Spleen (tissue), 11 donors: ENCODE measurements around the gene ITGA7. TPM values are rescaled to one million over a fixed set of nuclear protein-coding genes. Genes with fewer than 3 reads are reported as not detected.

Source experiments
- DNase-seq: peaks from one replicate; pipeline ENCODE4 v3.0.0-alpha.2; 2020
- H3K27ac ChIP-seq, 8 donors: fragments of 200-600 bp; sonication (generic) in 7 of 8; 1 replicate in 4 of 8; 2 replicates in 4 of 8; pipeline versions ENCODE4 v1.5.0 to v1.8.0; 2016 to 2021; ENCODE audit warnings: inconsistent platforms in 4 of 8, mild to moderate bottlenecking in 4 of 8, moderate library complexity in 1 of 8
- H3K27me3 ChIP-seq, 7 donors: fragments of 200-600 bp; sonication (generic) in 6 of 7; replicated peaks in 1 of 7; 1 replicate in 4 of 7; 2 replicates in 3 of 7; pipeline versions ENCODE4 v1.5.0 to v1.8.0; 2016 to 2021; ENCODE audit warnings: inconsistent platforms in 3 of 7, mild to moderate bottlenecking in 1 of 7
- H3K36me3 ChIP-seq, 6 donors: fragments of 200-600 bp; sonication (generic) in 5 of 6; 1 replicate in 4 of 6; 2 replicates in 2 of 6; pipeline versions ENCODE4 v1.5.0 to v1.8.0; 2016 to 2021; ENCODE audit warnings: inconsistent platforms in 2 of 6
- H3K4me1 ChIP-seq, 6 donors: fragments of 200-600 bp; sonication (generic) in 5 of 6; 1 replicate in 3 of 6; 2 replicates in 3 of 6; pipeline versions ENCODE4 v1.5.0 to v1.8.0; 2016 to 2021; ENCODE audit warnings: inconsistent platforms in 3 of 6
- H3K4me3 ChIP-seq, 8 donors: fragments of 200-600 bp; sonication (generic) in 7 of 8; 1 replicate in 4 of 8; 2 replicates in 4 of 8; pipeline versions ENCODE4 v1.5.0 to v1.8.0; 2016 to 2021; ENCODE audit warnings: inconsistent platforms in 4 of 8, mild to moderate bottlenecking in 4 of 8, moderate library complexity in 2 of 8
- H3K9me3 ChIP-seq, 8 donors: fragments of 200-600 bp; sonication (generic) in 7 of 8; 1 replicate in 4 of 8; 2 replicates in 4 of 8; pipeline versions ENCODE4 v1.5.0 to v1.8.0; 2016 to 2021; ENCODE audit warnings: inconsistent platforms in 4 of 8
- POLR2A ChIP-seq, 3 donors: fragments of 450-650 bp; IDR thresholded peaks; one replicate each; pipeline ENCODE4 v1.5.1; 2017; ENCODE audit warnings: antibody characterized with exemption in 3 of 3, mild to moderate bottlenecking in 1 of 3
- POLR2AphosphoS5 ChIP-seq, 3 donors: sonication (generic); formaldehyde crosslinking; IDR thresholded peaks; one replicate each; pipeline ENCODE4 v1.5.1; 2017; ENCODE audit warnings: antibody characterized with exemption in 3 of 3
- WGBS, 5 donors: extraction: QIAGEN DNeasy Blood & Tissue Kit in 3 of 5; methylation state at CpG; one replicate each; pipeline versions ENCODE4 v1.1.5 to v1.1.7; 2013 to 2018; 5-methylcytosine and 5-hydroxymethylcytosine counted together
- intact Hi-C: fragments of 100-400 bp; cut with DNase I; formaldehyde crosslinking; loops from one replicate; pipeline ENCODE4 v1.15.0; 2023; ENCODE audit warnings: low total_unique reads
- polyA plus RNA-seq, 3 donors: library from polyadenylated mRNA; stranded (reverse); fragments of 200-250 nt; gene quantifications; one replicate each; pipeline ENCODE4 v1.2.1, GENCODE V29; 2013
- total RNA-seq, 7 donors: library from RNA; depleted of rRNA in 3 of 7; stranded (reverse); fragments of >200 nt in 3 of 7; fragmentation: NEBNext Ultra II Directional in 4 of 7; extraction: Animal tissue kit (Norgen Biotek cat#: 25700) in 4 of 7; gene quantifications; one replicate each; pipeline versions ENCODE4 v1.1.0 to v1.2.1, GENCODE V29; 2016 to 2021
- TF ChIP-seq, protein P1 (sequence below), 11 experiments: fragments of 200-600 bp in 7 of 11; fragments of 450-650 bp in 4 of 11; sonication (generic) in 4 of 11; IDR thresholded peaks in 8 of 11; conservative IDR thresholded peaks in 3 of 11; 1 replicate in 7 of 11; 2 replicates in 4 of 11; pipeline versions ENCODE4 v1.4.0 to v1.8.0; 2016 to 2021; ENCODE audit warnings: antibody characterized with exemption in 11 of 11, inconsistent platforms in 4 of 11, mild to moderate bottlenecking in 1 of 11
- donor health status: healthy with polysubstance abuse.
- donor health status: DM: no; HTN: no; CAD: no; lungs with moderate emphysema.
- donor health status: DM: no; HTN: no; CAD: no.
- donor health status: Bipolar disorder and iron deficiency.
- donor health status: healthy.
- donor health status: DM: no; HTN: no; CAD: no.
- donor health status: DM: yes; HTN: yes; CAD: no.

Gene ITGA7
- total and polyA plus RNA-seq, 10 donors, result 4.4 to 93.2 (median 19.6) TPM

DNA sequence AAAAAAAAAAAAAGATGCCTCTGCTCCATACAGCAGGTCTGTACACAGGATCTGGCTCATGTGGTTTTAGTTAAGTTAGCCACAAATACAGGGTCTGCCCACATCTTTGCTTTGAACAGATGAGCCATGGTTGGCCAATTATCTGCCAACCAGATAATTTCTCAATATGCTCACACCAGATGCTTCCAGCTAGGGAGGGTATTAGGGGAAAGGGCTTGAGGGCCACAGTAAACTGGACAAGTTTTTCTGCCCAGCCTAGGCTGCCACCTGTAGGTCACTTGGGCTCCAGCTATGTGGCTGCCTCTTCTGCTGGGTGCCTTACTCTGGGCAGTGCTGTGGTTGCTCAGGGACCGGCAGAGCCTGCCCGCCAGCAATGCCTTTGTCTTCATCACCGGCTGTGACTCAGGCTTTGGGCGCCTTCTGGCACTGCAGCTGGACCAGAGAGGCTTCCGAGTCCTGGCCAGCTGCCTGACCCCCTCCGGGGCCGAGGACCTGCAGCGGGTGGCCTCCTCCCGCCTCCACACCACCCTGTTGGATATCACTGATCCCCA is 13.3 kb upstream of the ITGA7 start:
- peaks cover 40 to 96% (median 72%) of the 10 kb centered on the region in 6 donors for H3K4me1 ChIP-seq
- H3K36me3 ChIP-seq, result peaks cover 0 to 84% (median 36%) of the 10 kb centered on the region in 6 donors
- DNase-seq, result peak; percentile 76
- H3K4me3 ChIP-seq, result no peak overlapping the region
- H3K27me3 ChIP-seq, result no peaks in the 10 kb centered on the region
- TF ChIP-seq POLR2A (IDR thresholded peaks at IDR 0.05) (no peak), POLR2AphosphoS5 (IDR thresholded peaks at IDR 0.05) (peak in 1 of 3 donors; percentile 71)
- TF ChIP-seq, protein P1, sequence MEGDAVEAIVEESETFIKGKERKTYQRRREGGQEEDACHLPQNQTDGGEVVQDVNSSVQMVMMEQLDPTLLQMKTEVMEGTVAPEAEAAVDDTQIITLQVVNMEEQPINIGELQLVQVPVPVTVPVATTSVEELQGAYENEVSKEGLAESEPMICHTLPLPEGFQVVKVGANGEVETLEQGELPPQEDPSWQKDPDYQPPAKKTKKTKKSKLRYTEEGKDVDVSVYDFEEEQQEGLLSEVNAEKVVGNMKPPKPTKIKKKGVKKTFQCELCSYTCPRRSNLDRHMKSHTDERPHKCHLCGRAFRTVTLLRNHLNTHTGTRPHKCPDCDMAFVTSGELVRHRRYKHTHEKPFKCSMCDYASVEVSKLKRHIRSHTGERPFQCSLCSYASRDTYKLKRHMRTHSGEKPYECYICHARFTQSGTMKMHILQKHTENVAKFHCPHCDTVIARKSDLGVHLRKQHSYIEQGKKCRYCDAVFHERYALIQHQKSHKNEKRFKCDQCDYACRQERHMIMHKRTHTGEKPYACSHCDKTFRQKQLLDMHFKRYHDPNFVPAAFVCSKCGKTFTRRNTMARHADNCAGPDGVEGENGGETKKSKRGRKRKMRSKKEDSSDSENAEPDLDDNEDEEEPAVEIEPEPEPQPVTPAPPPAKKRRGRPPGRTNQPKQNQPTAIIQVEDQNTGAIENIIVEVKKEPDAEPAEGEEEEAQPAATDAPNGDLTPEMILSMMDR (IDR thresholded peaks at IDR 0.05 in 8 of 11, conservative IDR thresholded peaks at IDR 0.05 in 3 of 11), result peak in 7 of 11 experiments; percentile 24 to 60 (median 41)
- WGBS, 5 donors, result 43 to 85% (median 69%) methylated on average over 7 to 9 of the region's 9 CpGs
- peak overlapping the region in 6 of 8 donors; percentile 1 to 73 (median 55) for H3K27ac ChIP-seq
- intact Hi-C loops, result no loop called here
- no peaks in the 10 kb centered on the region for H3K9me3 ChIP-seq

DNA sequence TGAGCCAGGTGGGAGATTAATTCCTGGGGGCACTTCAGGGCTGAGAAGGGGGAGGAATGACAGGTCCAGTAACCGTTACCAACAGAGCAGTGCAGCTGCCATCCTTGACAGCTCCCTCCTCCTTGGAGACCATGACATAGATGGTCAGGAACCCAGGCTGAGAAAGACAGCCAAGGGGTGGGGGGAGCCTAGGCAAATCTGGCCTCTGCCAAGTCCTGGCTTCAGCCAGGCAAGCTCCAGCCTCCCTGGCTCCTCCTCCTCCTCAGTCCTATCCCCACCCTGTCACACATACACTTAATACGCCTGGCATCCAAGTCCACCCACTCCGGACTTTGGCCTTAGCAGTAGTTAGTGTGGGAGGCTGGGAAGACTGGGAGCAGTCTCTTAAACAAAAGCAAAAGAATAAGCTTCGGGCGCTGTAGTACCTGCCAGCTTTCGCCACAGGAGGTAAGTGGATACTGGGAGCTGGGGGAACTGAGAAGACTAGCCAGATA is 12.4 kb upstream of the ITGA7 start, which contains the start of gene RDH5:
Gene RDH5, plus strand, starts transcription at position 323 of the 494 bp plus-strand sequence. CDS start 792 bp downstream, outside the sequence.
- no peak within 1 kb of the TSS for H3K4me3 ChIP-seq
- peaks cover 0 to 76% (median 28%) of the 10 kb centered on the region in 6 donors for H3K36me3 ChIP-seq
- 68 to 89% (median 84%) methylated on average over 6 of the region's 6 CpGs for WGBS, 5 donors
- no peaks in the 10 kb centered on the region for H3K27me3 ChIP-seq
- intact Hi-C loops, result no loop called here
- no peaks in the 10 kb centered on the region for H3K9me3 ChIP-seq
- peak within 1 kb of the TSS in 6 of 8 donors; percentile 32 to 73 (median 55) for H3K27ac ChIP-seq
- TF ChIP-seq POLR2A (IDR thresholded peaks at IDR 0.05) (no peak), POLR2AphosphoS5 (IDR thresholded peaks at IDR 0.05) (peak in 1 of 3 donors; percentile 45)
- TF ChIP-seq, protein P1 (IDR thresholded peaks at IDR 0.05 in 8 of 11, conservative IDR thresholded peaks at IDR 0.05 in 3 of 11), result no peak
- H3K4me1 ChIP-seq, result peaks cover 41 to 96% (median 74%) of the 10 kb centered on the region in 6 donors
- peak; percentile 65 for DNase-seq

DNA sequence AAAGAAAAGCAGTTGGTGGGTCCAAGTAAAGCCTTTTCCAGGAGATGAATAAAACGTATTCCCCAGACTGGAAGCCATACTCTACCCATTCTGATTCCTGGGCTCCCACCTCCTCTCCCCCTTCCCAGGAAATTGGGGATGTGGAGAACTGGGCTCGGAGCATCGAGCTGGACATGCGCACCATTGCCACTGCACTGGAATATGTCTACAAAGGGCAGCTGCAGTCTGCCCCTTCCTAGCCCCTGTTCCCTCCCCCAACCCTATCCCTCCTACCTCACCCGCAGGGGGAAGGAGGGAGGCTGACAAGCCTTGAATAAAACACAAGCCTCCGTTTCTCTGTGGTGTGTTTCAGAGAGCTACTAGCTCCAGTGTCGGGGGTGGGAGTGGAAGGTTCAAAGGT is 11.7 kb upstream of the ITGA7 start:
- Histone ChIP-seq H3K4me3 (no peak overlapping the region), H3K9me3 (no peaks in the 10 kb centered on the region), H3K27ac (peak overlapping the region in 5 of 8 donors; percentile 32 to 73 (median 51)), H3K27me3 (no peaks in the 10 kb centered on the region), H3K36me3 (peaks cover 0 to 68% (median 21%) of the 10 kb centered on the region in 6 donors), H3K4me1 (peaks cover 37 to 92% (median 69%) of the 10 kb centered on the region in 6 donors)
- WGBS, 5 donors, result 81 to 94% (median 87%) methylated on average over 6 to 7 of the region's 7 CpGs
- peak; percentile 50 for DNase-seq
- TF ChIP-seq POLR2AphosphoS5 (IDR thresholded peaks at IDR 0.05) (no peak), POLR2A (IDR thresholded peaks at IDR 0.05) (no peak)
- TF ChIP-seq, protein P1 (IDR thresholded peaks at IDR 0.05 in 8 of 11, conservative IDR thresholded peaks at IDR 0.05 in 3 of 11), result no peak
- intact Hi-C loops, result no loop called here

DNA sequence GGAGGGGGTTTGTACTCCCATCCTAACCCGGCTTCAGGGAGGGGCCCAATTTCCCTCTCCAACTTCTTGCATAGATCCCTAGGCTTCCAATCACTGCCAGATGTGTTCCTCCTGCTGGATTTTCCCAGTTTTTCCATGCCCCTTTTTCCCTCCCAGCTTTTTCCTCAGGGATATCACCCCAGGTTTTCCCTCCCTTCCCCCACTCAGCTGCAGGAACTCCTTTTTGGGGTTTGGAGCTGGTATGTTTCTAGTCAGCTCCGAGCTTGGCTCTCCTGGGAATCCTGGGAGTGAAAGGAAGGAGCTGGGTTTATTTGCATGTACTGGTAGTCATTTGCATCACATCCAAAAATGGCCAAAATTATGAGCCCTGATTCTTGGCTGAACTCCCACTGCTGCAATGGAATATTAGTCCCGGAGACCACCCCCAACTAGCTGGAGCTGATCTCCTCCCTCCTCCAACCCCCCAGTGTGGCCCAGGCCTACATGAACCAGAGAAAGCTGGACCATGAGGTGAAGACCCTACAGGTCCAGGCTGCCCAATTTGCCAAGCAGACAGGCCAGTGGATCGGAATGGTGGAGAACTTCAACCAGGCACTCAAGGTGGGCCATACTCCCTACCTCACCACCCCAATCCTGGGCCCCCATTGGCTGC is 11.0 kb upstream of the ITGA7 start:
- 79 to 93% (median 83%) methylated on average over 4 of the region's 4 CpGs for WGBS, 5 donors
- Histone ChIP-seq H3K27ac (peak overlapping the region in 5 of 8 donors; percentile 32 to 97 (median 61)), H3K36me3 (peaks cover 0 to 62% (median 16%) of the 10 kb centered on the region in 6 donors), H3K27me3 (no peaks in the 10 kb centered on the region), H3K4me1 (peaks cover 35 to 86% (median 63%) of the 10 kb centered on the region in 6 donors), H3K4me3 (no peak overlapping the region), H3K9me3 (no peaks in the 10 kb centered on the region)
- DNase-seq, result peak; percentile 47
- intact Hi-C loops, result no loop called here
- TF ChIP-seq POLR2AphosphoS5 (IDR thresholded peaks at IDR 0.05), result no peak
- no peak for TF ChIP-seq POLR2A (IDR thresholded peaks at IDR 0.05)
- TF ChIP-seq, protein P1 (IDR thresholded peaks at IDR 0.05 in 8 of 11, conservative IDR thresholded peaks at IDR 0.05 in 3 of 11), result no peak
